Activated naive CD4-positive, alpha-beta T cell treated with anti-CD3 and anti-CD28 coated beads, Interleukin-2, amount 10 ng/mL, durations not matched to agents 7 days and 5 days (primary cell): ENCODE data around the gene EGFLAM.

Source experiments
- CTCF ChIA-PET: fragments of 350-600 bp; sonication (Branson Sonifier 250); formaldehyde crosslinking; loops from one replicate; lab custom pipeline; 2021; ENCODE audit warnings: antibody characterized with exemption; lab: Charles Lee
- DNase-seq: peaks from one replicate; pipeline ENCODE4 v3.0.0-alpha.2; 2020
- H3K27ac Mint-ChIP-seq: one replicate; pipeline ENCODE4 v1.8.0; 2021; ENCODE audit warnings: mild to moderate bottlenecking, moderate library complexity, mixed read lengths
- H3K27me3 Mint-ChIP-seq: one replicate; pipeline ENCODE4 v1.8.0; 2021; ENCODE audit warnings: mild to moderate bottlenecking, mixed read lengths
- H3K36me3 Mint-ChIP-seq: one replicate; pipeline ENCODE4 v1.8.0; 2021; ENCODE audit warnings: mixed read lengths
- H3K4me1 Mint-ChIP-seq: one replicate; pipeline ENCODE4 v1.8.0; 2021; ENCODE audit warnings: mixed read lengths
- H3K4me3 Mint-ChIP-seq: one replicate; pipeline ENCODE4 v1.8.0; 2021; ENCODE audit warnings: mild to moderate bottlenecking, moderate library complexity, mixed read lengths
- H3K9me3 Mint-ChIP-seq: one replicate; pipeline ENCODE4 v1.8.0; 2021; ENCODE audit warnings: mixed read lengths

Gene EGFLAM

GRCh38 chr5:38250763-38251448 is 7.5 kb upstream of the EGFLAM start:
- no peak for DNase-seq
- no peak overlapping the region for H3K27ac Mint-ChIP-seq
- H3K36me3 Mint-ChIP-seq, result no peaks in the 10 kb centered on the region
- H3K9me3 Mint-ChIP-seq, result no peaks in the 10 kb centered on the region
- no peak overlapping the region for H3K4me3 Mint-ChIP-seq
- H3K4me1 Mint-ChIP-seq, result no peaks in the 10 kb centered on the region
- H3K27me3 Mint-ChIP-seq, result peaks cover 9% of the 10 kb centered on the region
- CTCF ChIA-PET, result interaction anchor here (1.8 kb wide), 1 partner anchor 15 kb away, joined by 6 read pairs; no protein-coding TSS in a partner anchor

- Mint-ChIP-seq H3K9me3 (no peaks in the 10 kb centered on the region), H3K27me3 (peaks cover 38% of the 10 kb centered on the region)
These were observed 4.6 kb upstream of the EGFLAM start for GRCh38 chr5:38253759-38254158.

GRCh38 chr5:38257308-38258041 is 884 bp upstream of the EGFLAM start:
- Mint-ChIP-seq H3K4me1 (peaks cover 6% of the 10 kb centered on the region), H3K4me3 (no peak overlapping the region), H3K27ac (no peak overlapping the region), H3K27me3 (peaks cover 64% of the 10 kb centered on the region), H3K36me3 (no peaks in the 10 kb centered on the region), H3K9me3 (no peaks in the 10 kb centered on the region)
- no peak for DNase-seq
- CTCF ChIA-PET, result interaction anchor here (1.1 to 1.6 kb wide), 2 partner anchors 9 to 52 kb away, joined by 4 to 10 read pairs; no protein-coding TSS in a partner anchor

More at GRCh38 chr5:38253759-38254158, 4.6 kb upstream of the EGFLAM start:
- H3K4me3 Mint-ChIP-seq, result no peak overlapping the region
- no peaks in the 10 kb centered on the region for H3K36me3 Mint-ChIP-seq
- H3K4me1 Mint-ChIP-seq, result peaks cover under 1% of the 10 kb centered on the region
- no peak overlapping the region for H3K27ac Mint-ChIP-seq
- CTCF ChIA-PET, result no interaction called here
- DNase-seq, result no peak

GRCh38 chr5:38258042-38258318 is 379 bp upstream of the EGFLAM start:
- no peak overlapping the region for H3K27ac Mint-ChIP-seq
- H3K36me3 Mint-ChIP-seq, result no peaks in the 10 kb centered on the region
- H3K9me3 Mint-ChIP-seq, result no peaks in the 10 kb centered on the region
- H3K27me3 Mint-ChIP-seq, result peaks cover 65% of the 10 kb centered on the region
- no peak for DNase-seq
- CTCF ChIA-PET, result no interaction called here
- H3K4me3 Mint-ChIP-seq, result no peak overlapping the region
- peaks cover 6% of the 10 kb centered on the region for H3K4me1 Mint-ChIP-seq

- Mint-ChIP-seq H3K36me3 (no peaks in the 10 kb centered on the region), H3K27me3 (peaks cover 71% of the 10 kb centered on the region), H3K9me3 (no peaks in the 10 kb centered on the region), H3K27ac (no peak overlapping the region), H3K4me1 (peaks cover 6% of the 10 kb centered on the region), H3K4me3 (no peak overlapping the region)
- DNase-seq, result no peak
- CTCF ChIA-PET, result no interaction called here
These were observed 876 bp downstream of the EGFLAM start for GRCh38 chr5:38259062-38259808.

- CTCF ChIA-PET, result no interaction called here
- no peaks in the 10 kb centered on the region for H3K36me3 Mint-ChIP-seq
- no peaks in the 10 kb centered on the region for H3K9me3 Mint-ChIP-seq
- peaks cover 6% of the 10 kb centered on the region for H3K4me1 Mint-ChIP-seq
- peaks cover 77% of the 10 kb centered on the region for H3K27me3 Mint-ChIP-seq
- no peak overlapping the region for H3K4me3 Mint-ChIP-seq
- no peak for DNase-seq
- H3K27ac Mint-ChIP-seq, result no peak overlapping the region
These were observed 1.4 kb downstream of the EGFLAM start for GRCh38 chr5:38259809-38260160.

- CTCF ChIA-PET, result interaction anchor here (0.6 to 0.9 kb wide), 2 partner anchors 15 to 749 kb away, joined by 3 read pairs; no protein-coding TSS in a partner anchor
- no peak overlapping the region for H3K27ac Mint-ChIP-seq
- H3K4me3 Mint-ChIP-seq, result no peak overlapping the region
- DNase-seq, result no peak
- H3K36me3 Mint-ChIP-seq, result no peaks in the 10 kb centered on the region
- H3K27me3 Mint-ChIP-seq, result peaks cover 51% of the 10 kb centered on the region
- H3K9me3 Mint-ChIP-seq, result no peaks in the 10 kb centered on the region
- peaks cover 3% of the 10 kb centered on the region for H3K4me1 Mint-ChIP-seq
These were observed 5.6 kb downstream of the EGFLAM start for GRCh38 chr5:38263983-38264382.

- Mint-ChIP-seq H3K36me3 (no peaks in the 10 kb centered on the region), H3K4me3 (no peak overlapping the region), H3K4me1 (no peaks in the 10 kb centered on the region), H3K9me3 (no peaks in the 10 kb centered on the region), H3K27me3 (peaks cover 38% of the 10 kb centered on the region), H3K27ac (no peak overlapping the region)
- CTCF ChIA-PET, result interaction anchor here (0.6 to 2.9 kb wide), 12 partner anchors 9 to 765 kb away, joined by 3 to 10 read pairs (median 4); no protein-coding TSS in a partner anchor
- DNase-seq, result peak; percentile 69
These were observed 7.3 kb downstream of the EGFLAM start for GRCh38 chr5:38265546-38266179.

GRCh38 chr5:38267372-38267771 is 9.0 kb downstream of the EGFLAM start:
- Mint-ChIP-seq H3K4me3 (no peak overlapping the region), H3K27me3 (peaks cover 22% of the 10 kb centered on the region), H3K36me3 (no peaks in the 10 kb centered on the region), H3K9me3 (no peaks in the 10 kb centered on the region), H3K4me1 (no peaks in the 10 kb centered on the region), H3K27ac (no peak overlapping the region)
- CTCF ChIA-PET, result interaction anchor here (2.9 kb wide), 1 partner anchor 11 kb away, joined by 10 read pairs; no protein-coding TSS in a partner anchor
- DNase-seq, result no peak

GRCh38 chr5:38273626-38274025 is 15.3 kb downstream of the EGFLAM start:
- no peak overlapping the region for H3K27ac Mint-ChIP-seq
- H3K4me3 Mint-ChIP-seq, result no peak overlapping the region
- peaks cover 9% of the 10 kb centered on the region for H3K9me3 Mint-ChIP-seq
- CTCF ChIA-PET, result no interaction called here
- H3K4me1 Mint-ChIP-seq, result no peaks in the 10 kb centered on the region
- no peaks in the 10 kb centered on the region for H3K27me3 Mint-ChIP-seq
- H3K36me3 Mint-ChIP-seq, result no peaks in the 10 kb centered on the region
- no peak for DNase-seq

GRCh38 chr5:38274370-38274769 is 16.0 kb downstream of the EGFLAM start:
- H3K4me3 Mint-ChIP-seq, result no peak overlapping the region
- peaks cover 9% of the 10 kb centered on the region for H3K9me3 Mint-ChIP-seq
- no peaks in the 10 kb centered on the region for H3K27me3 Mint-ChIP-seq
- no peak overlapping the region for H3K27ac Mint-ChIP-seq
- no peak for DNase-seq
- CTCF ChIA-PET, result no interaction called here
- H3K36me3 Mint-ChIP-seq, result no peaks in the 10 kb centered on the region
- H3K4me1 Mint-ChIP-seq, result no peaks in the 10 kb centered on the region

- Mint-ChIP-seq H3K9me3 (no peaks in the 10 kb centered on the region), H3K27me3 (no peaks in the 10 kb centered on the region), H3K4me1 (no peaks in the 10 kb centered on the region), H3K27ac (no peak overlapping the region), H3K36me3 (no peaks in the 10 kb centered on the region), H3K4me3 (no peak overlapping the region)
- no peak for DNase-seq
- CTCF ChIA-PET, result interaction anchor here (1.2 to 1.3 kb wide), 2 partner anchors 19 to 137 kb away, joined by 3 to 5 read pairs; no protein-coding TSS in a partner anchor
These were observed 26.0 kb downstream of the EGFLAM start for GRCh38 chr5:38284384-38284783.

- no peak overlapping the region for H3K4me3 Mint-ChIP-seq
- H3K9me3 Mint-ChIP-seq, result no peaks in the 10 kb centered on the region
- H3K36me3 Mint-ChIP-seq, result no peaks in the 10 kb centered on the region
- CTCF ChIA-PET, result interaction anchor here (1.2 kb wide), 1 partner anchor 136 kb away, joined by 3 read pairs; no protein-coding TSS in a partner anchor
- DNase-seq, result no peak
- no peaks in the 10 kb centered on the region for H3K4me1 Mint-ChIP-seq
- H3K27me3 Mint-ChIP-seq, result no peaks in the 10 kb centered on the region
- no peak overlapping the region for H3K27ac Mint-ChIP-seq
These were observed 26.9 kb downstream of the EGFLAM start for GRCh38 chr5:38285226-38285625.

- CTCF ChIA-PET, result no interaction called here
- no peaks in the 10 kb centered on the region for H3K27me3 Mint-ChIP-seq
- no peaks in the 10 kb centered on the region for H3K9me3 Mint-ChIP-seq
- no peak overlapping the region for H3K27ac Mint-ChIP-seq
- H3K4me3 Mint-ChIP-seq, result no peak overlapping the region
- no peaks in the 10 kb centered on the region for H3K4me1 Mint-ChIP-seq
- DNase-seq, result no peak
- H3K36me3 Mint-ChIP-seq, result no peaks in the 10 kb centered on the region
These were observed 27.6 kb downstream of the EGFLAM start for GRCh38 chr5:38286002-38286401.
